NCI-H1694 (cell line): Measurements from ENCODE around the gene HMCN2.
A peak's percentile ranks its signal among the peaks of the same experiment; 100 is the strongest.

Experiments
- DNase-seq: peaks from one replicate; lab custom pipeline; 2025; lab: John Stamatoyannopoulos, UW

Gene HMCN2

DNA sequence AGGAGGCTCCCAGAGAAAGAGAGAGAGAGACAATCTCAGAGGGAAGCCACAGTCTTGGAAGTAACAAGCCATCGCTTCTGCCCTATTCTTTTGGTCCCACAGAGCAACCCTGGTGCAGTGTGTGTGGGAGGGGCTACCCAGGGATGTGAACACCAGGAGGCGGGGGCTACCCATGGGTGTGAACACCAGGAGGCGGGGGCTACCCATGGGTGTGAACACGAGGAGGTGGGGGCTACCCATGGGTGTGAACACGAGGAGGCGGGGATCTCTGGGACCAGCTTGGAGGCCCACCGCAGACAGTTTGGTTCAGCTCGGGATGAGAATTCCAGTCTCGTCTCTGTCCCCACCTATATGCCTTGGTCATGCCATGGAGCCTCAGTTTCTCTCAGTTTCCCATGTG lies 44.9 kb downstream of the HMCN2 start:
- DNase-seq = no peak

DNA sequence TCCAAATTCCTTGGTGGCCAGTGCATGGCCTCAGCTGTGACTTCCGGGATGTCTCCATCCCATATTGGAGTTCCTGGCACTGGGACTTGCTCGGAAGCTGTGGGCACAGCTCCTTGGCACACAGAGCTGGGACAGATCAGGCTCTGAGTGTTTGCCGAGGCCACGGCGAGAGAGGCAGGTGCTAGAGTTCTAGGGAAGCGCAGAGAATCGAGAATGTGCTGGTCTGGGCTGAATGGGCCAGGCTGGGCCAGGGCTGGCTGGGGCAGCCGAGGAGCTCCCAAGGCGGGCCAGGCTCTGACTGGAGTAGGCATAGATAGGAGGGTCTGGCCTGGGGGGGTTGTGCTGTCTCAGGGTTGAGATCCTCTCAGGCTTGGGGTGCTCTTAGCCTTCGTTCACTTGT lies 45.4 kb downstream of the HMCN2 start:
- DNase-seq = no peak

DNA sequence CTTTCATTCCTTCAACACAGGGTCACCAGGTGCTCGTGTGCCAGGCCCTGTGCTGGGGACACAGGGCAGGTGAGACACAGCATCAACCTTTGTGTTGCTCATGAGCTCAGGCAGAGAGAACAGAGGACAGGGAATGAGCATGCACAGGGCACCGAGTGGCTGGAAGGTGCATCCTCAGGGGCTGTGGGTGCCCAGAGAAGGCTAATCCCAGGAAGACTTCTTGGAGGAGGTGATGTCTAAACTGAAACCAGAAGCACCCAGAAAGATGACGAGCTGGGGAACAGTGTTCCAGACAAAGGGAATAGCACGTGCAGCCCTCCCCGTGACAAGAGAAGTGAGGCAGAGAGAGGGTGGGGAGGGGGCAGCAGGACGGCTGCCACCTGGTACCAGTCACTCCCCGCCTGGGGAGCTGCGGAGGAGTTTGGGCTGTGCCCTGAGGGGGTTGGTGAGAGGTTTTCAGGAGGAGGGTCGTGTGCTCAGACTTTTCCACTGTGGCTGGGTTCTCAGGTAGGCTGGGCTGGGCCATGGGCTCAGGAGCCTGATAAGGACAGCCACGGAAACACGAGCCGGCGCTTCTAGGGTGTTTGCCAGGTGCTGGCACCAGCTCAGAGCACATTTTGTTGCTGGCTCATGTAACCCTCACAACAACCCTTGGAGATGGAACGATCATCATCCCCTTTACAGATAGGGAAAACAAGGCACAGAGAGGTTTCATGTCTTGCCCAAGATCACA lies 46.0 kb downstream of the HMCN2 start:
- no peak for DNase-seq

DNA sequence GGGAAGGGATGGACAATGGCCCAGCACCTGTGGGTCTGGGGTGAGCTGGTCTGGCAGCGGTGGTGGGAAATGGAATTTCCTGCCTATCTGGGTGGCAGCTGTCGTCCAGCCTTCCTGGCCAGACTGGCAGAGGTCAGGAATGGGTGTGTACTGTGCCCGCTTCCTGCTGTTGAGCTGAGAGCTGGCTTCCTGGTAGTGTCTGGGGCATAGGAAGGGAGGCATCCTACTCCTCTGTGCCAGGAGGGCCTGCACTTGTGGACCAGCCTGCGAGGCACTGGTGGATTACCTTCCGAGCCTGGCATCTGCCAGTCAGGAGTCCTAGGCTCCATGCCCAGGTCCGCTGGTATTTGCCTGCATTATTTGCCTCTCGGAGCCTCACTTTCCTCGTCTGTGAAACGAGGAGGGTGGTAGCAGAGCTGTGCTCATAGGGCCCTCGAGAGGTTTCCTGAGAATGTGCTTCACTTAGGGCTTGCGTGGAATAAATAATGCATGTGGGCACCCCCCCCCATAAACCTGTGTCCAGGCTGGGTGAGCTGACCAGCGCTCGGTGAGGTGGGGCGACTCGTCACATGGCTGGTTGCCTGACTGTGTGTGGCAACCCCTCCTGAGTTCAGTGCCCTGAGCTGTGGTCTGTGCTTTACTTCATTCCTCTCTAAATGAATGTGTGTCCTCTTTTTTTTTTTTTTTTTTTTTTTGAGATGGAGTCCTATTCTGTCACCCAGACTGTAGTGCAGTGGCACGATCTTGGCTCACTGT lies 47.7 kb downstream of the HMCN2 start:
- no peak for DNase-seq

DNA sequence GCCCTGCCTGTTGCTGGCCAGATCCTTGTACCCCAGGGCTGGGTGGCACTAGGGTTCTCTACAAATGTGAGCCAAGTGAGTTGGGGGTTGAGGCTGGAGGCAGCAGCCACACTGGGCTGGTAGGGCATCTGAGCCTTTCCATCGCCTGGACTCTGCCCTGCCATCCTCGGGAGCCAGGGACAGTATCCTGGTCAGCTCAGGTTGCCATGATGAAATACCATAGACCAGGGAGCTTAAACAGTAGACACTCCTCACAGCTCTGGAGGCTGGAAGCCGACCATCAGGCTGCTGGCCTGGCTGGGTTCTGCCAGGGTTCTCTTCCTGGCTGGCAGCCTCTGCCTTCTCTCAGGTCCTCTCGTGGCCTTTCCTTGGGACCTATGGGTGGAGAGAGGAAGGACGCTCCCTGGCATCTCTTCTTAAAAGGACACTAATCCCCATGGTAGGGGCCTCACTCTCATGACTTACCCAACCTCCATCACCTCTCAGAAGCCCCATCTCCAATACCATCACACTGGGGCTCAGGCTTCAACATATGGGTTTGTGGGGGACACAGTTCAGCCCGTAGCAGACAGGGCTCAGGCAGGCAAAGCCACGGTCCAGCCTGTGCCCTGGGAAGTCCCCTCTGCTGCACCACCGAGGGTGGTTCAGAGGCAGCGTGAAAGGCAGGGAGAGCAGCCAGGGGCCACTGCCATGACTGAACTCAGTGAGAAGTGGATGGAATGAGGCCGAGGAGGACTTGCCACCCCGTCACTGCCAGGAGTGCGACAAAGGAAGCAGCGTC lies 50.1 kb downstream of the HMCN2 start:
- no peak for DNase-seq

DNA sequence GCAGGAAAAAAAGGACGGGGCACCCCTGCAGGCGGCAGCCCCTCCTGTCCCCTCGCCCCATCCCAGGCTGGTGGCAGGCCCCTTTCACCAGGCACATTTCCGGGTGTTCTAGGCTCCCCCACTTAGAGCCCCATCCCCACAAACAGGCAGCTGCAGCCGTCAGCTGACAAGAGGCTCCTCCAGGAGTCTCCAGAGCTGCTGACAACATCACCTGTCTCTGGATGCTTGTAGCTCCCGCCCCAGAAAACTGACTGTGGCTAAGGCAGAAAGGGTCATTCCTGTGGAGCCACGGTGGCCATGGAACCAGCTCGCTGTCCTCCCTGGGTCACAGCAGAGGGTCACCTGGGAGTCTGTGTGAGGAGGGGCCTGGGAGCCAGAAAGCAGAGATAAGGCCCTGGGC lies 50.9 kb downstream of the HMCN2 start:
- DNase-seq = no peak

DNA sequence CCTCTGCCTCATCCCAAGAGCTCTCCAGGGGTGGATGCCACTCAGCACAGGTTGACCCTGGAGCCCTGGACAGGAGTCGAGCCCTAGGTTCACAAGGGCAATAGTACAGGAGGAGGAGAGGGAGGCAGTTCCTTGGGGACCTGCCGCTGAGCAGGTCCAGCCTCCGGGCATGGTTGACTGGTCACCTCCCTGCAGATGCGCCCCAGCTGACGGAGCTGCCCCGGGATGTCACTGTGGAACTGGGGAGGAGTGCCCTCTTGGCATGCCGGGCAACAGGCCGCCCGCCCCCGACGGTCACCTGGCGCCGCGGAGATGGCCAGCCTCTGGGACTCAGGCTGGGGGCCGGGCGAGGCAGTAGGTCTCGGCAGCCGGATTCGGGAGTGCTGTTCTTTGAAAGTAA lies 53.7 kb downstream of the HMCN2 start:
- no peak for DNase-seq

DNA sequence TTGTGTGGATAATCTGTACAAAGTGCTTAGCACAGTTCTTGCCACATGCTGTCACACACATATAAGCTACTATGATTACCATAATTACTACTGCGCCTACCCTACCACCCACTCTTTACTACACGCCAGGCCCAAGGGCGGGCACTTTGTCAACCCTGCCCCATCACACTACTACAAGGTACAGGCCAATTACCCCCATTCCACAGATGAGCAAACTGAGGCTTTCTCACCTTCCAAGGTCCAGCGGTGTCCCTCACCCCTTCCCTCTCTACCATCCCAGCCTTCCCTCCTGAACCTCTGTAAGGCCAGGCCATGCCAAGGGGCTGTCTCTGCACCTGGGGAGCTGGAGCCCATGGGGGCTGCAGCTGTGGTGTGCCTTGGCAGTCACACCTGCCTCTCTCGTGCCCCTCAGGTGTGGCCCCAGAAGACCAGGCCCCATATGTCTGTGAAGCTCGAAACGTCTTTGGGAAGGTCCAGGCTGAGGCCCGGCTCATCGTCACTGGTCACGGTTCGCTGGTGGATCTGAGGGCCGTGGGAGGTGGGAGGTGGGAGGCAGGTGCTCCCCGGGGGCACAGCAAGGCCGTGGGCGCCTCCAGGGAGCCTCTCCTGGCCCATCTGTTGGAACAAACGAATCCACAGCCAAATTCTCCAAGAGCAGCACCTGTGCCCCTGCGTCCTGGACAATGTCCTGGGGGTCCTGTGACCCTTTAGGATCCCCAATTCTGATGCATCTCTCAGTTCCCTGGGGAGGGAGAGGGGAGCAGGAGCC lies 54.6 kb downstream of the HMCN2 start:
- no peak for DNase-seq

DNA sequence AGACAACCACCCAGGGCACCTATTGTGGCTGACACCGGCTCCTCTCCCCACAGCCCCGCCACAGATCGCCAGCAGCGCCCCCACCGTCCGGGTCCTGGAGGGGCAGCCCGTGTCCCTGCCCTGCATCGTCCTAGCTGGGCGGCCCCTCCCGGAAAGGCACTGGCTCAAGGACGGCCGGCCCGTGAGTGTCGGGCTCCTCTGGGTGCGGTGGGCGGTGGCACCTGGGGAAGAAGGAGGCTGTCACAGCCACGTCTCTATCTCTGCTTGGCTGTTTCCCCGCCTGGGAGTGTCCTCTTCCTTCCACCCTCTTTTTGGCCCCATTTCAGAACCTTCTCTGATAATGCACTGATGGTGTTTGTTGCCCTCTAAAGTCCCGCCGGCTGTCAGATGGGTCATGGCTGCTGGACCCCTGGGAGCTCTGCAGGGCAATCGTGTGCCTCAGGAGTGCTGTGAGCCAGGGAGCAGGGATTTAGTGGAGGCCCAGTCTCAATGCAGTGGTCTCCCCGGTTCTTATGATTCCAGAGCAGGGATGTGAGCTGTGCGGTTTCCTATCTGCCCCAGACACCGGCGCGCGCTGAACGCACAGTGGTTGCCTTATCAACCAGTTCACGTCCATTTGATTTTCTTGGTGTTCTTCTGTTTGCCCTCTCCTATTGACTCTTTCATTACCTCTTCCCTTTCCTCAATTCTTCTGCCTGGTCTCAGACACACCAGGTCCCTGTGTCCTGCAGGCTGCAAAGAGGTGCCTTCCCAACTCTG lies 55.3 kb downstream of the HMCN2 start:
- no peak for DNase-seq

DNA sequence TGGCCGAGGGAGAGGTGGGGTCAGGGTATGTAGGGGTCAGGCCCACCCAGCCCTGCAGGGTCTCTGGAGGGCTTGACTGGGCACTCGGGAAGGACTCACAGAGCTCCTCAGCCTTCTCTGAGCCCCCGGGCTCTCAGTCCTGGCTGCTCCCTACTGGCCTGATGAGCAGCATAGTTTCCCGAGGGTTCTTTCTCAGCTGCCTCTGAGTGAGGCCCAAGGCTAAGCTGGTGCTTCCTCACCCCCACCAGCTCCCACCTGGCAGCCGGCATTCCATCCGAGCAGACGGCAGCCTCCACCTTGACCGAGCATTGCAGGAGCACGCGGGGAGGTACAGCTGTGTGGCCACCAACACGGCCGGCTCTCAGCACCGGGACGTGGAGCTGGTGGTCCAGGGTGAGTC lies 56.0 kb downstream of the HMCN2 start:
- no peak for DNase-seq

DNA sequence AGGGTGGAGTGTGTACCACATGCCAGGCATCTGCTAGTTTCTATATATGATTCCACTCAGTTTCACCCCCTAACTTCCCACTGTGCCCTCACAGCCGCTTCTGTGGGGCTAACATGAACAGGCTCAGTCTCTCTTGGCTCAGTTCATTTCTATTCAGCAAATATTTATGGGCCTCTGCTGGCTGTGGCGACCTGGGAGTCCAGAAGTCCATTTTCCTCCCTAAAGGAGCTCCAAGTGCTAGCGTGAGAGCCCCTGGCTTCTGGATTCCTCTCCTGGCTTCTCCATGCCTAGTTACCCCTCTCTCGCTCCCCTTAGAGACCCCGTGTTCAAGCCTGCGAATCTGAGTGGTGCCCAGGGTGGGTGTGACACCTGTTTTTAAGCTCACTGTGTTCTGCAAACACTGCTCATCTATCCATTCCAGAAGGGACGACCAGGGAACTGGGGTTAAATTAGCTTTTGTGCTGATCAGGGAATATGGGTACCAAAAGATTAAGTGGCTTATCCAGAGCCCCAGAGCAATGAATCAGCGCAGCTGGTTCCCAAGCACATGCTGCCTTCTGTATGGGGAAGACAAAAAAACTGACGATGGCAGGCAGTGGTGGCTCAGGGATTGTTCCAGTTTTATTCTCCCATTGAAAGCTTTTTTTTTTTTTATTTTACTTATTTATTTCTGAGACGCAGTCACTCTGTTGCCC lies 57.6 kb downstream of the HMCN2 start:
- no peak for DNase-seq

DNA sequence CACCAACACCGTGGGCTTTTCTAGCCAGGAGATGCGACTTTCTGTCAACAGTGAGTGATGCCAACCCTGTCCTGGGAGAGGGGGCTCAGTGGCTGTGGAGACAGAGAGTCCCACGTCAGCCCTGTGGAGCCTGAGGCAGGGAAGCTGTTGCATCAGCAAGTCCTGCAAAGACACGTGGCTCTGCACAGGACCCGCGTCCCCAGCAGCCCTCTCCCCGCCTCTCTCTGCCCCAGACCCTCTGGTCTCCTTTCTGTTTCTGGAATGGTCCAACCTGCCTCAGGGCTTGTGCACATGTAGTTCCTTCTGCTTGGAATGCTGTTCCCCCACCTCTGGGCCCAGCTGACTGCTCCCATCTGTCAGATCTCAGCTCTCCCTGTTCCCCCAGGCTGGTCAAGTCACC lies 60.4 kb downstream of the HMCN2 start:
- no peak for DNase-seq

DNA sequence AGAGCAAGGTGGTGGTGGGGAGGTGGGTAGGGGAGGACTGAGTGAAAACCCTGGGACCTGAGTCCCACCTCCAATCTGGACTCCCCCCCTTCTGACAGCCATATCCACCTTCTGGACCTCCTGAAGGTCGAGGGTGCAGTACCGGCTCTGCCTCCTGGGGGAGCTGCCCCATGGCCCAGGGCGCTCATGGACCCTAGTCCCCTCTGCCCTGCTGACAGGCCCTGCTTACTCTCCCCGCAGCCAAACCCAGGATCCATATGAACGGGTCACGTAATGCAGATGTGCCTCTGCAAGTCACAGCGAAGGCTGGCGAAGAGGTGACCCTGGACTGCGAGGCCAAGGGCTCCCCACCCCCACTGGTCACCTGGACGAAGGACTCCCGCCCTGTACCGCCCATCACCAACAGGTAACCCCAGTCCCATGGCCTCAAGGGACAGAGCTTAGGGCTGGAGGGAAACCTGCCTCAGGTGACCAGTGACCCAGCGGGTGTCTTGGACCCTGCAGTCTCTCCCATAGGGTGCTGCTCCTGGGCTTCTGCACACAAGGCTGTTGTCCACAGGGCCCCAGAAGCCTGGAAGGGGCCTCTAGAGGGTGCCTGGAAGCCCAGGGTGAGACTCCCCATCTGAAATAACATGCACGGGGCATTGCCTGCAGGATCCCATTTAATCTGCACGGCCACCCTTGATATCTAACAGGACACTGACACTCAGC lies 61.7 kb downstream of the HMCN2 start:
- DNase-seq = no peak

DNA sequence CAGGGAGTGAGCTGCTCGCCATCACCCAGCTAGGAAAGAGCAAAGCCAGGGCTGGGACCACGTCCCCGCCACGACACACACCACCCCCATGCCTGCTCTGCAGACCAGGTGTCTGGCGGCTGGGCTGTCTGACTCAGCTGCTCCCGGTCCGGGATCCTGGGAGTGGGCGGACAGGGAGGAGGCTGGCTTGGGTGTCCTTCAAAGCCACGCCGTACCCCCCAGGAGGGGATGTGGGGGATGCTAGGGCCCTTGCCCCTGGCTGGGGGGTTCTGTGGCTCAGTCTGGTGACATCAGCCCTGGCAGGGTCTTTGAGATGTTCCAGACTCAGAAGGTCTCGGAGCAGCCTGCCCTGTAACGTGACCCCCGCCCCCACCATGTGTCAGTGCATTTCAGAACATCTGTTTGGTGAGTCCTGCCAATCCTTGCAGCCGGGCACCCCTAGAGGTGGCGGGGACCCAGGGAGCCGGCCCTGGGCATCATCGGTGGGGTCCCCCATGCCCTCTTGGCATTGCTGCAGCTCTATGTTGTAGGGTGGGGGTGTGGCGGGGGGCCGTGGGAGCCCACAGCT lies 62.3 kb downstream of the HMCN2 start:
- peak; percentile 43 for DNase-seq

DNA sequence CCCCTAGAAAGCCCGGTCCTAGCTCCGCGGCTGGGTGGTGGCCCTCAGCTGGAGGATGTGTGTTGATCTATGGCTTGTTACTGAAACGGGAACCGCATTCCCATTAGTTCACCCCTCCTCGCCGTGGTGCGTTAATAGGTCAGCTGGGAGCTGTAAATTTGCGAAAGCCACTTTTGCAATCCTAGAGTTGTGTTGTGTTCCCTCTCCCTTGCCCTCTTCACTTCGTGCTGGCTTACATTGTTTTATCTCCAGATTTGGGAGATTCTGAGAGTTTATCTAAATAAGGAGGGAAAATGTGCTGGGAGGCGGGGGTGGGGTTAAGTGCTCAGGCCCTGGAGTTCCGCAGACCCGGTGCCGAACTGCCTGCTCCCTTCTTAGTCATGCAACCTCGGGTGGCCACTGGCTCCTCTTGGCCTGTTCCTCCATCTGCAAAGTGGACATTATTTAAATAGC lies 62.8 kb downstream of the HMCN2 start:
- no peak for DNase-seq

DNA sequence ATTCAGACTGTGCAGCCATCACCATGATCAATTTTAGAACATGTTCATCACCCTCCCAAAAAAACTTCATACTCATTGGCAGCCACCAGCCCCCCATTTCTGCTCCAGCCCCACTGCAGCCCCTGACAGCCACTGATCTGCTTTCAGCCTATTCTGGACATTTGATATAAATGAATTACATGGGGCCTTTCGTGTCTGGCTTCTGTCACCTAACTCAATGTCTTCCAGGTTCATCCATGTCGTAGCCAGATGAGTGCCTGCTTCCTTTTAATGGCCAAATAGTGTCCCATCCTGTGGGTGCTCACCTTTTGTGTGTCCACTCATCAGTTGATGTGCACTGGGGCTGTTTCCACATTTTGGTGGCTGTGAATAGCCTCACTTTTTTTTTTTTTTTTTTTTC lies 63.5 kb downstream of the HMCN2 start:
- DNase-seq = no peak

DNA sequence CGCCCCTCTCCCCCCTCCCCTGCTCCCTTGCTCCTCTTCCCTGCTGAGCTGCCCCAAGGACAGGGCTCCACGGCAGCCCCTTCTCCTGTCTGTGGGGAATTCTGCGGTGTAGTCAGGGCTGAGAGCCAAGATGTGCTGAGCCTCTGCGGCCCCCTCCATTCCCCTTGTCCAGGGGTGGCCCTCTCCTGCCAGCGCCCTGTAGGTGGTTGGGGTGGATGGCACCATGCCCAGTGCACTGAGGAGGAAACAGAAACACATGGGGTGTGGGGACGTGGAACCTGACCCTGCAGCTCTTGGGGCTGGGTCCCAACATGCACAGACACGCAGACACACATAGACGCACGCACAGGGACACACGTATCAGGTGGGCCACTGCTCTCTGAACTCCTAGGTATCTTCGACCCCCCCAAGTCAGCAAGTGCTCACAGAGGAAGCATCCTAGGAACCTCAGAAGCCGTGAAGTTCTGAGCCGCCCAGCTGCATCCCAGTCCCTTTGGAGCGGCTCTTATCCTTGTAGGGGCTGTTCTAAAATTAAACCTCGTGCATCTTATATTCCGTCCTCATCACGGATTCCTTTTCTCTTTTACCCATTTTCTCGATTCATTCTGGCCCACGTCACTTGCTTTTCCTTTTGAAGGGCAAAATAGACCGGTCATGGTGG lies 64.8 kb downstream of the HMCN2 start:
- DNase-seq = no peak

DNA sequence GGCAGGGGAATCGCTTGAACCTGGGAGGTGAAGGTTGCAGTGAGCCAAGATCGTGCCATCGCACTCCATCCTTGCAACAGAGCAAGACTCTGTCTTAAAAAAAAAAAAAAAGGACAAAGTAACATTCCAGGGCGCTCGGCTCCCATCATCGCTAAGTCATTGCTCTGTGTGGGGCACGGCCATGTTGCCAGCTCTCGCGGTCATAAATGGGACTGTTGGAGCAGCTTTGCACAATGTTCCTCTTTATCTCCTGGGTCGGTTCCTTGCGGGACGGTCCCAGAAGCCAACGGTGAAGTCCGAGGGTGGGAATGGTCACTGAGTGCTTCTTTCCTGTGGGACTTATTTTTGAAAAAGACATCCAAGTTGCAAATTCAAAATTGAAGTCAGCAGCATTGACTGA lies 65.5 kb downstream of the HMCN2 start:
- DNase-seq = no peak

DNA sequence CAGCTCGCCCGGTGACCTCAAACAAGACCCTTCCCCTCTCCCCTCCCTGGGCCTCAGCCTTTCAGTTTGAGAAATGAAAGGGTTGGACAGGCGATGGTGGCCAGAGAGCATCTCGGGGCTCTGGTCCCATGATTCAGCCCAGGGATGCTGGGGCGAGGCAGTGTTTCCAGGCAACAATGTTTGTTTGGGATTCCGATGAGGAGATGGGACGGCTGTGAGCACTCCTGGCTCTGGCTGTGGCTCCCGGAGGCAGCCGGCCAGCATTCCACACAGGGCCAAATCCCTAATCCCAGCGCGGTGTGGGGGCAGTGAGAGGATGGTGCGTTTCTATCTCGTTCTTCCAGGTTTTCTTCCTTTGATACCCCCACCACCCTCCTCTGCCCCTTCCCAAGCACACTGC lies 66.0 kb downstream of the HMCN2 start:
- no peak for DNase-seq
